K562 (cell line): Measurements from ENCODE around the gene SHE. TPM values are rescaled to one million over a fixed set of nuclear protein-coding genes. Genes with fewer than 3 reads are reported as not detected.

Experiments used
- ARNT ChIP-seq, 2 experiments: fragments of 450-650 bp; IDR thresholded peaks; 2 replicates each; pipeline ENCODE4 v1.6.1; 2016; ENCODE audit warnings: mild to moderate bottlenecking in 1 of 2
- CBFA2T3 ChIP-seq: fragments of 450-650 bp; IDR thresholded peaks from 2 replicates; pipeline ENCODE4 v1.6.1; 2017
- CBX3 ChIP-seq, 2 experiments: IDR thresholded peaks; 1 replicate in 1 of 2; 2 replicates in 1 of 2; pipeline ENCODE4 v1.6.1; 2012; ENCODE audit warnings: inconsistent platforms in 2 of 2, low read length in 2 of 2, borderline replicate concordance in 1 of 2, control low read depth in 1 of 2
- ESRRA ChIP-seq: fragments of 450-650 bp; IDR thresholded peaks from 2 replicates; pipeline ENCODE4 v1.6.1; 2014; ENCODE audit warnings: low read depth, mild to moderate bottlenecking, moderate library complexity, borderline replicate concordance
- FOSL1 ChIP-seq: fragments of 200-800 bp; sonication (Bioruptor generic); conservative IDR thresholded peaks from 2 replicates; pipeline ENCODE4 v1.6.1; 2016; ENCODE audit warnings: missing genetic modification characterization, missing compliant biosample characterization
- HCFC1 ChIP-seq: IDR thresholded peaks from 2 replicates; pipeline ENCODE4 v1.6.1; 2012; ENCODE audit warnings: low read depth, low read length, improper control_type of control experiment
- HDGF ChIP-seq: fragments of 450-650 bp; IDR thresholded peaks from 2 replicates; pipeline ENCODE4 v1.6.1; 2016
- JUND ChIP-seq, 2 experiments: IDR thresholded peaks; 2 replicates in 1 of 2; 3 replicates in 1 of 2; pipeline ENCODE4 v1.6.1; 2011; ENCODE audit warnings: borderline replicate concordance in 2 of 2, low read depth in 2 of 2, low read length in 2 of 2, improper control_type of control experiment in 1 of 2, missing biosample characterization in 1 of 2, missing genetic modification characterization in 1 of 2, missing genetic modification reagents in 1 of 2
- KLF6 ChIP-seq: fragments of 250-450 bp; sonication (Bioruptor Pico); IDR thresholded peaks from 2 replicates; pipeline ENCODE4 v1.4.0; 2020; ENCODE audit warnings: mild to moderate bottlenecking, moderate library complexity, borderline replicate concordance
- MAX ChIP-seq: sonication (generic); formaldehyde crosslinking; IDR thresholded peaks from 2 replicates; pipeline ENCODE4 v1.9.0; 2022; ENCODE audit warnings: mild to moderate bottlenecking, missing genetic modification reagents
- MAZ ChIP-seq, 2 experiments: fragments of 450-650 bp in 1 of 2; sonication (generic) in 1 of 2; formaldehyde crosslinking; IDR thresholded peaks in 1 of 2; conservative IDR thresholded peaks in 1 of 2; 2 replicates each; pipeline versions ENCODE4 v1.4.0 to v1.5.0; 2020; ENCODE audit warnings: mild to moderate bottlenecking in 1 of 2, missing genetic modification reagents in 1 of 2
- MLLT1 ChIP-seq, 2 experiments: fragments of 450-650 bp; IDR thresholded peaks; 2 replicates each; pipeline ENCODE4 v1.6.1; 2016
- MYNN ChIP-seq, 2 experiments: sonication (generic); formaldehyde crosslinking in 1 of 2; IDR thresholded peaks; 2 replicates each; pipeline versions ENCODE4 v1.5.0 to v1.6.1; 2016 to 2020; ENCODE audit warnings: antibody characterized with exemption in 1 of 2, missing genetic modification reagents in 1 of 2
- NUFIP1 ChIP-seq: fragments of 450-650 bp; IDR thresholded peaks from 2 replicates; pipeline ENCODE4 v1.6.1; 2018; ENCODE audit not compliant: partially characterized antibody
- RBBP5 ChIP-seq: fragments of 200-600 bp; sonication (generic); IDR thresholded peaks from 2 replicates; pipeline ENCODE4 v1.6.1; 2012; ENCODE audit warnings: borderline replicate concordance, mild to moderate bottlenecking, low read length, control low read depth, inconsistent platforms; ENCODE audit not compliant: insufficient read depth, poor library complexity, severe bottlenecking
- SIN3B ChIP-seq: fragments of 450-650 bp; IDR thresholded peaks from 2 replicates; pipeline ENCODE4 v1.6.1; 2017; ENCODE audit warnings: low read depth, mild to moderate bottlenecking, moderate library complexity
- SMAD2 ChIP-seq: fragments of 150-350 bp; IDR thresholded peaks from 2 replicates; pipeline ENCODE4 v1.6.1; 2014; ENCODE audit warnings: low read depth, mild to moderate bottlenecking, low read length
- SRF ChIP-seq, 2 experiments: fragments of 250-450, 450-650 bp in 1 of 2; sonication (Bioruptor Pico) in 1 of 2; sonication (generic) in 1 of 2; formaldehyde crosslinking; IDR thresholded peaks; 2 replicates each; pipeline versions ENCODE4 v1.5.0 to v1.5.1; 2020 to 2022; ENCODE audit warnings: mild to moderate bottlenecking in 1 of 2, missing genetic modification reagents in 1 of 2
- TEAD1 ChIP-seq, 2 experiments: fragments of 450-650 bp in 1 of 2; sonication (generic) in 1 of 2; formaldehyde crosslinking; IDR thresholded peaks; 2 replicates each; pipeline versions ENCODE4 v1.4.0 to v1.8.0; 2020 to 2022; ENCODE audit warnings: mild to moderate bottlenecking in 2 of 2, missing genetic modification reagents in 1 of 2
- TFE3 ChIP-seq: fragments of 450-650 bp; formaldehyde crosslinking; IDR thresholded peaks from 2 replicates; pipeline ENCODE4 v1.4.0; 2020; ENCODE audit warnings: mild to moderate bottlenecking, mixed read lengths
- ZNF133 ChIP-seq: fragments of 250-450 bp; sonication (Bioruptor Pico); IDR thresholded peaks from 2 replicates; pipeline ENCODE4 v1.4.0; 2020; ENCODE audit warnings: mild to moderate bottlenecking
- ZNF277 ChIP-seq: fragments of 250-450 bp; sonication (Bioruptor Pico); IDR thresholded peaks from 2 replicates; pipeline ENCODE4 v1.8.0; 2022; ENCODE audit warnings: inconsistent platforms, mild to moderate bottlenecking, moderate library complexity, borderline replicate concordance
- ZNF584 ChIP-seq: fragments of 200-800 bp; sonication (Bioruptor generic); IDR thresholded peaks from 2 replicates; pipeline ENCODE4 v1.6.1; 2016; ENCODE audit warnings: low read depth, mild to moderate bottlenecking, missing genetic modification characterization, missing compliant biosample characterization
- polyA plus RNA-seq, 8 experiments: library from polyadenylated mRNA; depleted of rRNA in 4 of 8; stranded (reverse) in 5 of 8; unstranded in 3 of 8; fragments of >200 nt; fragmentation: Nextera tagmentation in 2 of 8; fragmentation: Illumina TruSeq in 1 of 8; extraction: Ambion mirVana in 2 of 8; extraction: Trizol in 1 of 8; gene quantifications; 2 replicates each; pipeline versions ENCODE4 v1.2.1 to v1.2.3, GENCODE V29; 2011 to 2014; ENCODE audit warnings: inconsistent platforms in 1 of 8, missing spikeins in 1 of 8
- total RNA-seq, 7 experiments: library from RNA; depleted of rRNA in 6 of 7; stranded (reverse); fragments of >200 nt in 6 of 7; fragmentation: Illumina TruSeq in 2 of 7; extraction: Trizol in 2 of 7; gene quantifications; 2 replicates each; pipeline versions ENCODE4 v1.2.1 to v1.2.3, GENCODE V29; 2011 to 2021; ENCODE audit warnings: low replicate concordance in 1 of 7

SHE gene
- total and polyA plus RNA-seq, 9 of the 15 experiments (the other 6 are each of a cell fraction or from before 2014, with no cell fraction given), result 0.01 to 0.05 TPM; not detected in 7

- no peak for TF ChIP-seq MAX (CRISPR knock-in tag)
- no peak for TF ChIP-seq MYNN (IDR thresholded peaks at IDR 0.05)
- no peak for TF ChIP-seq MYNN (CRISPR knock-in tag; IDR thresholded peaks at IDR 0.05)
- TF ChIP-seq FOSL1 (tag), result 0 out of 2 replicates have a peak, but pooled peaks have one; percentile 13
- TF ChIP-seq CBX3 (IDR thresholded peaks at IDR 0.05; ENCODE audit: borderline replicate concordance in 1 of 2, low read length in 2 of 2), result no peak
- no peak for TF ChIP-seq ZNF584 (CRISPR knock-in tag)
- no peak for TF ChIP-seq KLF6
- TF ChIP-seq ESRRA, result 0 out of 2 replicates have a peak, but pooled peaks have one; percentile 16
- TF ChIP-seq ZNF133 (CRISPR knock-in tag), result no peak
- peak in 1 of 2 experiments; percentile 18; a peak in 1 of 4 replicates for TF ChIP-seq MAZ (CRISPR knock-in tag; conservative IDR thresholded peaks at IDR 0.05 in 1 of 2, IDR thresholded peaks at IDR 0.05 in 1 of 2)
- no peak for TF ChIP-seq TFE3
- TF ChIP-seq SMAD2, result no peak
- no peak for TF ChIP-seq RBBP5
- no peak for TF ChIP-seq CBFA2T3
- no peak for TF ChIP-seq ZNF277 (CRISPR knock-in tag)
- no peak for TF ChIP-seq JUND (IDR thresholded peaks at IDR 0.05; ENCODE audit: borderline replicate concordance, low read depth, low read length)
- no peak for TF ChIP-seq JUND (tag; IDR thresholded peaks at IDR 0.05; ENCODE audit: borderline replicate concordance, low read depth, low read length)
- no peak for TF ChIP-seq NUFIP1
- TF ChIP-seq HCFC1, result peak; percentile 30; the same call in 1 of the 2 replicates
- peak in 1 of 2 experiments; percentile 71; a peak in 1 of 4 replicates for TF ChIP-seq ARNT (IDR thresholded peaks at IDR 0.05)
- no peak for TF ChIP-seq MLLT1 (IDR thresholded peaks at IDR 0.05)
- peak; percentile 36; the same call in 1 of the 2 replicates for TF ChIP-seq SIN3B
- no peak for TF ChIP-seq HDGF
- peak in 1 of 2 experiments; percentile 87; a peak in 2 of 4 replicates for TF ChIP-seq SRF (CRISPR knock-in tag; IDR thresholded peaks at IDR 0.05)
- no peak for TF ChIP-seq TEAD1 (CRISPR knock-in tag; IDR thresholded peaks at IDR 0.05)
Observed at GRCh38 chr1:154479764-154480421, 22.3 kb downstream of the SHE start (continued).
